CD4-positive, alpha-beta T cell (primary cell): ENCODE results near the gene GAP43. TPM values are rescaled to one million over a fixed set of nuclear protein-coding genes. Genes with fewer than 3 reads are reported as not detected.

ENCODE experiments used
- ATAC-seq: fragments of 200-7000 bp; cut with Tn5 transposase; one replicate; pipeline ENCODE4 v1.10.0; 2022; ENCODE audit warnings: mild to moderate bottlenecking; ENCODE audit not compliant: poor library complexity
- CTCF ChIA-PET: fragments of 350-600 bp; sonication (Branson Sonifier 250); formaldehyde crosslinking; loops from one replicate; lab custom pipeline; 2021; ENCODE audit warnings: antibody characterized with exemption, inconsistent platforms; lab: Charles Lee
- POLR2A ChIA-PET: fragments of 350-600 bp; sonication (Branson Sonifier 250); formaldehyde crosslinking; loops from one replicate; lab custom pipeline; 2021; ENCODE audit warnings: antibody characterized with exemption, inconsistent platforms; lab: Charles Lee
- DNase-seq, 14 experiments: peaks; one replicate each; pipeline ENCODE4 v3.0.0-alpha.2; 2013 to 2020; ENCODE audit warnings: mixed read lengths in 2 of 14
- H3K27ac ChIP-seq, 2 donors: one replicate each; pipeline versions ENCODE4 v1.5.1 to v1.7.0; 2013; ENCODE audit warnings: low read length in 2 of 2, low read depth in 1 of 2, mild to moderate bottlenecking in 1 of 2
- H3K27me3 ChIP-seq, 2 experiments: 1 replicate in 1 of 2; 2 replicates in 1 of 2; pipeline versions ENCODE4 v1.6.1 to v1.7.0; 2013; ENCODE audit warnings: low read length in 2 of 2, control low read depth in 1 of 2, mild to moderate bottlenecking in 1 of 2, moderate library complexity in 1 of 2; ENCODE audit not compliant: insufficient read depth in 2 of 2, control insufficient read depth in 1 of 2
- H3K36me3 ChIP-seq: one replicate; pipeline ENCODE4 v1.6.1; 2013; ENCODE audit warnings: low read length, control low read depth; ENCODE audit not compliant: insufficient read depth
- H3K4me1 ChIP-seq: one replicate; pipeline ENCODE4 v1.6.1; 2013; ENCODE audit warnings: low read length, control low read depth; ENCODE audit not compliant: insufficient read depth
- H3K4me3 ChIP-seq: one replicate; pipeline ENCODE4 v1.5.1; 2013; ENCODE audit warnings: mild to moderate bottlenecking, low read length, moderate library complexity
- H3K9me3 ChIP-seq, 2 experiments: 1 replicate in 1 of 2; 2 replicates in 1 of 2; pipeline versions ENCODE4 v1.6.1 to v1.7.0; 2013; ENCODE audit warnings: low read length in 2 of 2, mild to moderate bottlenecking in 2 of 2, control low read depth in 1 of 2, moderate library complexity in 1 of 2; ENCODE audit not compliant: control insufficient read depth in 1 of 2, insufficient read depth in 1 of 2
- H3K27ac Mint-ChIP-seq: one replicate; pipeline ENCODE4 v1.8.0; 2020; ENCODE audit warnings: mixed read lengths
- H3K27me3 Mint-ChIP-seq: one replicate; pipeline ENCODE4 v1.8.0; 2021; ENCODE audit warnings: mixed read lengths
- H3K36me3 Mint-ChIP-seq: one replicate; pipeline ENCODE4 v1.8.0; 2021; ENCODE audit warnings: low read depth, mixed read lengths
- H3K4me1 Mint-ChIP-seq: one replicate; pipeline ENCODE4 v1.8.0; 2021; ENCODE audit warnings: low read depth, mixed read lengths
- H3K4me3 Mint-ChIP-seq: one replicate; pipeline ENCODE4 v1.8.0; 2020; ENCODE audit warnings: mild to moderate bottlenecking, mixed read lengths
- H3K9me3 Mint-ChIP-seq: one replicate; pipeline ENCODE4 v1.8.0; 2020; ENCODE audit warnings: mixed read lengths
- intact Hi-C, 2 experiments: fragments of 100-400 bp; cut with DNase I in 1 of 2; cut with micrococcal nuclease in 1 of 2; formaldehyde crosslinking; loops; one replicate each; pipeline versions ENCODE4 v1.15.1 to v1.9.0; 2023 to 2025; cut with DNase I, micrococcal nuclease
- total RNA-seq, 174 experiments: library from RNA in 2 of 174; stranded (reverse) in 2 of 174; gene quantifications; one replicate each; pipeline ENCODE4 v1.2.3 and lab custom pipeline; 2021 to 2026
- TF ChIP-seq, protein P1 (sequence below): fragments of 200-600 bp; IDR thresholded peaks from one replicate; pipeline ENCODE4 v1.8.0; 2022; ENCODE audit warnings: antibody characterized with exemption, mild to moderate bottlenecking

Gene GAP43
- total RNA-seq, 2 experiments from 2014 or later, result not detected

- ChIA-PET CTCF (no interaction called here), POLR2A (no interaction called here)
- Histone ChIP-seq H3K27ac (no peak overlapping the region), H3K4me3 (no peak overlapping the region), H3K4me1 (no peaks in the 10 kb centered on the region), H3K36me3 (no peaks in the 10 kb centered on the region), H3K9me3 (no peaks in the 10 kb centered on the region), H3K27me3 (peaks cover 0 to 8% of the 10 kb centered on the region in 2 experiments)
- TF ChIP-seq, protein P1, sequence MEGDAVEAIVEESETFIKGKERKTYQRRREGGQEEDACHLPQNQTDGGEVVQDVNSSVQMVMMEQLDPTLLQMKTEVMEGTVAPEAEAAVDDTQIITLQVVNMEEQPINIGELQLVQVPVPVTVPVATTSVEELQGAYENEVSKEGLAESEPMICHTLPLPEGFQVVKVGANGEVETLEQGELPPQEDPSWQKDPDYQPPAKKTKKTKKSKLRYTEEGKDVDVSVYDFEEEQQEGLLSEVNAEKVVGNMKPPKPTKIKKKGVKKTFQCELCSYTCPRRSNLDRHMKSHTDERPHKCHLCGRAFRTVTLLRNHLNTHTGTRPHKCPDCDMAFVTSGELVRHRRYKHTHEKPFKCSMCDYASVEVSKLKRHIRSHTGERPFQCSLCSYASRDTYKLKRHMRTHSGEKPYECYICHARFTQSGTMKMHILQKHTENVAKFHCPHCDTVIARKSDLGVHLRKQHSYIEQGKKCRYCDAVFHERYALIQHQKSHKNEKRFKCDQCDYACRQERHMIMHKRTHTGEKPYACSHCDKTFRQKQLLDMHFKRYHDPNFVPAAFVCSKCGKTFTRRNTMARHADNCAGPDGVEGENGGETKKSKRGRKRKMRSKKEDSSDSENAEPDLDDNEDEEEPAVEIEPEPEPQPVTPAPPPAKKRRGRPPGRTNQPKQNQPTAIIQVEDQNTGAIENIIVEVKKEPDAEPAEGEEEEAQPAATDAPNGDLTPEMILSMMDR, result no peak
- H3K9me3 Mint-ChIP-seq, result no peaks in the 10 kb centered on the region
- H3K27ac Mint-ChIP-seq, result no peak overlapping the region
- H3K4me1 Mint-ChIP-seq, result no peaks in the 10 kb centered on the region
- H3K36me3 Mint-ChIP-seq, result no peaks in the 10 kb centered on the region
- peaks cover 23% of the 10 kb centered on the region for H3K27me3 Mint-ChIP-seq
- DNase-seq, result no peak
- no peak overlapping the region for H3K4me3 Mint-ChIP-seq
- intact Hi-C loops, result no loop called here
- ATAC-seq, result no peak
Measured at GRCh38 chr3:115615001-115615814, 8.1 kb upstream of the GAP43 start.

- H3K36me3 Mint-ChIP-seq, result no peaks in the 10 kb centered on the region
- H3K27ac ChIP-seq, result no peak overlapping the region
- H3K9me3 Mint-ChIP-seq, result no peaks in the 10 kb centered on the region
- DNase-seq (no peak), ATAC-seq (no peak)
- H3K9me3 ChIP-seq, result no peaks in the 10 kb centered on the region
- H3K4me3 ChIP-seq, result no peak overlapping the region
- no peaks in the 10 kb centered on the region for H3K4me1 ChIP-seq
- H3K27me3 ChIP-seq, result peaks cover 0 to 6% of the 10 kb centered on the region in 2 experiments
- TF ChIP-seq, protein P1, result no peak
- POLR2A ChIA-PET, result no interaction called here
- CTCF ChIA-PET, result no interaction called here
- no peaks in the 10 kb centered on the region for H3K36me3 ChIP-seq
- no peaks in the 10 kb centered on the region for H3K4me1 Mint-ChIP-seq
- H3K27ac Mint-ChIP-seq, result no peak overlapping the region
- no peak overlapping the region for H3K4me3 Mint-ChIP-seq
- H3K27me3 Mint-ChIP-seq, result peaks cover 19% of the 10 kb centered on the region
- intact Hi-C loops, result no loop called here
Measured at GRCh38 chr3:115616461-115616860, 6.8 kb upstream of the GAP43 start.

DNA sequence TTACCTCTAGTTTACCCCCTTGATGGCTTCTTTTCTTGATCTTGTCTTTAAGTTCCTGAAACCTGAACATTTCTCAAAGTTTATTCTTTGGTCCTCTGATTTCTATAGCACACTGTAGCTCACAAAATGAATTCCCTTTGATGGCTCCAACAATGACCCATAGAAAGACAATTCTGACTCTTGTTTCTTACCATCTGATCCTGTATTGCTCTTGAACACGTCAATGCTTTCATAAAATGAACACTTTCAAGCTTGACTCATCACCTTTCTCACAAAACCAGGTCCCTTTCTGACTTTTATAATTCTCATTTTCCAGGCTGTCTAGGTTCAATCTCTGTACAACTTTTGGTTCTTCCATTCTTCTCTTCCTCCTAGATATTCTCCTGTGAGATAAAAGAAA is 5.7 kb upstream of the GAP43 start:
- Mint-ChIP-seq H3K9me3 (no peaks in the 10 kb centered on the region), H3K27me3 (peaks cover 25% of the 10 kb centered on the region), H3K27ac (no peak overlapping the region), H3K4me3 (no peak overlapping the region), H3K36me3 (no peaks in the 10 kb centered on the region), H3K4me1 (no peaks in the 10 kb centered on the region)
- TF ChIP-seq, protein P1, result no peak
- H3K27ac ChIP-seq, result no peak overlapping the region
- ATAC-seq (no peak), DNase-seq (no peak)
- intact Hi-C loops, result no loop called here
- no peaks in the 10 kb centered on the region for H3K36me3 ChIP-seq
- no peaks in the 10 kb centered on the region for H3K4me1 ChIP-seq
- H3K27me3 ChIP-seq, result peaks cover 0 to 3% of the 10 kb centered on the region in 2 experiments
- H3K4me3 ChIP-seq, result no peak overlapping the region
- CTCF ChIA-PET, result no interaction called here
- H3K9me3 ChIP-seq, result no peaks in the 10 kb centered on the region
- POLR2A ChIA-PET, result interaction anchor here (0.6 kb wide), 1 partner anchor 9 kb away, joined by 3 read pairs; no protein-coding TSS in a partner anchor
